Central memory CD8-positive, alpha-beta T cell (primary cell): ENCODE results near the gene CNTLN.
"Not testable (repeated sequence)": the region's sequence is repeated elsewhere in the genome, so short reads cannot be mapped to it uniquely, and the experiment has no call there.

Experiments used
- ATAC-seq: fragments of 150-1000 bp; cut with Tn5 transposase; replicated peaks from 2 replicates; pipeline ENCODE4 v1.10.0; 2022; ENCODE audit warnings: mild to moderate bottlenecking, moderate FRiP score, moderate number of reproducible peaks; ENCODE audit not compliant: poor library complexity, severe bottlenecking; ENCODE audit errors: extremely low read depth
- DNase-seq, 2 donors: peaks; one replicate each; pipeline ENCODE4 v3.0.0; 2021; ENCODE audit warnings: low spot score in 2 of 2
- H3K27ac Mint-ChIP-seq: one replicate; pipeline ENCODE4 v1.8.0; 2022; ENCODE audit warnings: low read depth, mild to moderate bottlenecking, moderate library complexity, mixed read lengths
- H3K27me3 Mint-ChIP-seq: one replicate; pipeline ENCODE4 v1.8.0; 2022; ENCODE audit warnings: mixed read lengths
- H3K36me3 Mint-ChIP-seq: one replicate; pipeline ENCODE4 v1.8.0; 2022; ENCODE audit warnings: mild to moderate bottlenecking, moderate library complexity, mixed read lengths; ENCODE audit not compliant: insufficient read depth
- H3K4me1 Mint-ChIP-seq: one replicate; pipeline ENCODE4 v1.8.0; 2022; ENCODE audit warnings: mixed read lengths
- H3K4me3 Mint-ChIP-seq: one replicate; pipeline ENCODE4 v1.8.0; 2022; ENCODE audit warnings: mild to moderate bottlenecking, moderate library complexity, mixed read lengths
- H3K9me3 Mint-ChIP-seq: one replicate; pipeline ENCODE4 v1.8.0; 2022; ENCODE audit warnings: mixed read lengths

The CNTLN gene

GRCh38 chr9:17339156-17339555, 204.3 kb downstream of the CNTLN start:
- DNase-seq (no peak), ATAC-seq (no peak)
- Mint-ChIP-seq H3K4me3 (no peak overlapping the region), H3K27me3 (no peaks in the 10 kb centered on the region), H3K9me3 (peaks cover 5% of the 10 kb centered on the region), H3K4me1 (no peaks in the 10 kb centered on the region), H3K36me3 (no peaks in the 10 kb centered on the region), H3K27ac (no peak overlapping the region)

GRCh38 chr9:17342696-17343095, 207.9 kb downstream of the CNTLN start:
- no peak for DNase-seq
- Mint-ChIP-seq H3K4me1 (no peaks in the 10 kb centered on the region), H3K27me3 (no peaks in the 10 kb centered on the region), H3K9me3 (peaks cover 10% of the 10 kb centered on the region), H3K4me3 (no peak overlapping the region), H3K36me3 (no peaks in the 10 kb centered on the region), H3K27ac (no peak overlapping the region)
- ATAC-seq: no peak

- Mint-ChIP-seq H3K9me3 (peaks cover 8% of the 10 kb centered on the region), H3K4me3 (no peak overlapping the region), H3K27ac (no peak overlapping the region), H3K27me3 (no peaks in the 10 kb centered on the region), H3K36me3 (no peaks in the 10 kb centered on the region), H3K4me1 (no peaks in the 10 kb centered on the region)
- DNase-seq: no peak
- ATAC-seq: no peak
Observed at GRCh38 chr9:17349831-17350230, 215.0 kb downstream of the CNTLN start.

- not testable (repeated sequence) for H3K9me3 Mint-ChIP-seq, H3K27me3 Mint-ChIP-seq, H3K27ac Mint-ChIP-seq, DNase-seq, ATAC-seq, H3K4me1 Mint-ChIP-seq, H3K4me3 Mint-ChIP-seq, H3K36me3 Mint-ChIP-seq
Observed at GRCh38 chr9:17354006-17354405, 219.2 kb downstream of the CNTLN start.

GRCh38 chr9:17361378-17361777, 226.5 kb downstream of the CNTLN start:
- no peaks in the 10 kb centered on the region for H3K27me3 Mint-ChIP-seq
- H3K27ac Mint-ChIP-seq: no peak overlapping the region
- DNase-seq (no peak), ATAC-seq (no peak)
- H3K9me3 Mint-ChIP-seq: peaks cover 7% of the 10 kb centered on the region
- H3K4me1 Mint-ChIP-seq: no peaks in the 10 kb centered on the region
- no peaks in the 10 kb centered on the region for H3K36me3 Mint-ChIP-seq
- no peak overlapping the region for H3K4me3 Mint-ChIP-seq

GRCh38 chr9:17367035-17367434, 232.2 kb downstream of the CNTLN start:
- no peaks in the 10 kb centered on the region for H3K27me3 Mint-ChIP-seq

GRCh38 chr9:17380126-17380861, 245.5 kb downstream of the CNTLN start:
- ATAC-seq (no peak), DNase-seq (no peak)
- Mint-ChIP-seq H3K36me3 (no peaks in the 10 kb centered on the region), H3K27me3 (no peaks in the 10 kb centered on the region), H3K4me1 (no peaks in the 10 kb centered on the region), H3K4me3 (no peak overlapping the region), H3K9me3 (peaks cover 16% of the 10 kb centered on the region), H3K27ac (no peak overlapping the region)

More at GRCh38 chr9:17367035-17367434, 232.2 kb downstream of the CNTLN start:
- Mint-ChIP-seq H3K4me3 (no peak overlapping the region), H3K36me3 (no peaks in the 10 kb centered on the region), H3K9me3 (peaks cover 12% of the 10 kb centered on the region), H3K4me1 (no peaks in the 10 kb centered on the region), H3K27ac (no peak overlapping the region)
- no peak for DNase-seq
- ATAC-seq: no peak

GRCh38 chr9:17387565-17387964, 252.7 kb downstream of the CNTLN start:
- no peaks in the 10 kb centered on the region for H3K9me3 Mint-ChIP-seq
- no peaks in the 10 kb centered on the region for H3K4me1 Mint-ChIP-seq
- ATAC-seq: no peak

GRCh38 chr9:17389026-17389425, 254.2 kb downstream of the CNTLN start:
- H3K4me1 Mint-ChIP-seq: no peaks in the 10 kb centered on the region
- no peak for DNase-seq
- no peak overlapping the region for H3K27ac Mint-ChIP-seq
- H3K9me3 Mint-ChIP-seq: no peaks in the 10 kb centered on the region
- H3K4me3 Mint-ChIP-seq: no peak overlapping the region
- no peaks in the 10 kb centered on the region for H3K36me3 Mint-ChIP-seq
- ATAC-seq: no peak
- H3K27me3 Mint-ChIP-seq: no peaks in the 10 kb centered on the region

More at GRCh38 chr9:17387565-17387964, 252.7 kb downstream of the CNTLN start:
- Mint-ChIP-seq H3K4me3 (no peak overlapping the region), H3K36me3 (no peaks in the 10 kb centered on the region), H3K27me3 (no peaks in the 10 kb centered on the region), H3K27ac (no peak overlapping the region)
- DNase-seq: no peak

- Mint-ChIP-seq H3K9me3 (peaks cover 18% of the 10 kb centered on the region), H3K36me3 (no peaks in the 10 kb centered on the region), H3K4me3 (no peak overlapping the region), H3K27ac (no peak overlapping the region), H3K27me3 (no peaks in the 10 kb centered on the region), H3K4me1 (no peaks in the 10 kb centered on the region)
- no peak for ATAC-seq
- DNase-seq: no peak
Observed at GRCh38 chr9:17394881-17395510, 260.2 kb downstream of the CNTLN start.

GRCh38 chr9:17397166-17397728, 262.4 kb downstream of the CNTLN start:
- not testable (repeated sequence) for DNase-seq, H3K4me3 Mint-ChIP-seq, H3K36me3 Mint-ChIP-seq, H3K4me1 Mint-ChIP-seq, ATAC-seq, H3K27ac Mint-ChIP-seq, H3K27me3 Mint-ChIP-seq
- peaks cover 18% of the 10 kb centered on the region for H3K9me3 Mint-ChIP-seq

GRCh38 chr9:17398350-17398749, 263.5 kb downstream of the CNTLN start:
- H3K9me3 Mint-ChIP-seq: peaks cover 24% of the 10 kb centered on the region
- no peak for DNase-seq
- H3K4me3 Mint-ChIP-seq: no peak overlapping the region
- no peaks in the 10 kb centered on the region for H3K27me3 Mint-ChIP-seq
- H3K4me1 Mint-ChIP-seq: no peaks in the 10 kb centered on the region
- ATAC-seq: no peak
- H3K27ac Mint-ChIP-seq: no peak overlapping the region
- no peaks in the 10 kb centered on the region for H3K36me3 Mint-ChIP-seq

- no peaks in the 10 kb centered on the region for H3K27me3 Mint-ChIP-seq
- no peak overlapping the region for H3K4me3 Mint-ChIP-seq
- H3K27ac Mint-ChIP-seq: no peak overlapping the region
- ATAC-seq: no peak
- peaks cover 20% of the 10 kb centered on the region for H3K9me3 Mint-ChIP-seq
- no peak for DNase-seq
- H3K4me1 Mint-ChIP-seq: no peaks in the 10 kb centered on the region
- no peaks in the 10 kb centered on the region for H3K36me3 Mint-ChIP-seq
Observed at GRCh38 chr9:17401858-17402257, 267.0 kb downstream of the CNTLN start.
